ENCODE measurements around the gene OR13F1. TPM values are rescaled to one million over a fixed set of nuclear protein-coding genes. Genes with fewer than 3 reads are reported as not detected.

The OR13F1 gene
- total and polyA plus RNA-seq, 2 of the 13 experiments (the other 11 are each of a cell fraction or from before 2014, with no cell fraction given) = not detected

DNA sequence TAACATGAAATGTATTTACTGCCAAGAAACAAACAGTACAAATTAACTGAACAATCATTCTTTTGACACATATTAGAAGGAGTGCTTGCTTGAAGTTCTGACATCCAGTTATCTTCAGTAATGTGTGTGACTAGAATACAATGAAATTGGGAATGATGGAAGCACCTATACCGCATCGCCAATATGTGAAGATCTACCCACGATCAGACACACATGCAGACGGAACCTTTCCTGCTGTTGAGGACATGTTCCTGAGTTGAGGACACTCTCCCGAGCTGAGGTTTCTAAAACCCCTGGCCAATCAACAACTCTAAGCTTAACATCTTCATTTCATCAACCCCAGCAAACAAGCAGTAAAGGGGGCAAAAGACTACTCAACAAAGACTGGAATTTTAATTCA lies 32.7 kb downstream of the OR13F1 start, which contains the start of gene OR13C3 (continued):
- TF ChIP-seq AGO1 (IDR thresholded peaks at IDR 0.05; ENCODE audit: low read depth, low read length, poor library complexity, severe bottlenecking) (no peak), ZNF629 (CRISPR knock-in tag; conservative IDR thresholded peaks at IDR 0.05) (no peak), TERF1 (CRISPR knock-in tag; IDR thresholded peaks at IDR 0.05) (no peak)

GRCh38 chr9:104539275-104539674 lies 35.2 kb downstream of the OR13F1 start:
- Histone ChIP-seq H3K4me2 (ENCODE audit: low read depth, low read length) (no peak overlapping the region), H3K4me1 (ENCODE audit: insufficient read depth, low read length) (no peaks in the 10 kb centered on the region), H3K36me3 (replicated peaks in 1 of 2; ENCODE audit: control insufficient read depth in 1 of 2, insufficient read depth in 2 of 2, low read length in 2 of 2) (no peaks in the 10 kb centered on the region), H4K20me1 (ENCODE audit: insufficient read depth, low read length) (no peaks in the 10 kb centered on the region), H3K79me2 (ENCODE audit: insufficient read depth, low read length) (no peaks in the 10 kb centered on the region), H3K27me3 (ENCODE audit: control insufficient read depth in 1 of 2, insufficient read depth in 2 of 2, low read length in 2 of 2) (no peaks in the 10 kb centered on the region), H3K27ac (ENCODE audit: extremely low read length, insufficient read depth, low read length) (no peak overlapping the region), H3K4me3 (replicated peaks in 1 of 3; ENCODE audit: insufficient read depth in 1 of 3, low read depth in 2 of 3, low read length in 3 of 3) (no peak overlapping the region), H2AFZ (ENCODE audit: low read length) (no peak overlapping the region), H3K9me3 (ENCODE audit: low read length) (no peaks in the 10 kb centered on the region), H3K9ac (ENCODE audit: insufficient read depth, low read depth, low read length) (no peak overlapping the region)
- no TSS peak for BruUV-seq (replicated peaks)
- intact Hi-C loops (cut with micrococcal nuclease; ENCODE audit: unreplicated experiment) = no loop called here
- POLR2A ChIA-PET = no interaction called here
- DNase-seq (ENCODE audit: low spot score) = no peak
- CTCF ChIA-PET (ENCODE audit: low intra/inter-chr PET ratio, low total read pairs) = no interaction called here
- WGBS (ENCODE audit: low lambda C conversion rate) = 0% methylated on average over 1 of the region's 1 CpG
- ATAC-seq = no peak
- TF ChIP-seq PCBP2 (optimal IDR thresholded peaks at IDR 0.05; ENCODE audit: low read depth, low read length, poor library complexity, severe bottlenecking) (peak; percentile 72), HOXA9 (CRISPR knock-in tag; IDR thresholded peaks at IDR 0.05; ENCODE audit: borderline replicate concordance) (no peak), ZNF329 (CRISPR knock-in tag; IDR thresholded peaks at IDR 0.05; ENCODE audit: low read depth) (no peak), HNRNPK (IDR thresholded peaks at IDR 0.05; ENCODE audit: low read depth, low read length, poor library complexity, severe bottlenecking) (peak; percentile 94), HNF1B (CRISPR knock-in tag; IDR thresholded peaks at IDR 0.05) (no peak)
- TF ChIP-seq, protein P1, sequence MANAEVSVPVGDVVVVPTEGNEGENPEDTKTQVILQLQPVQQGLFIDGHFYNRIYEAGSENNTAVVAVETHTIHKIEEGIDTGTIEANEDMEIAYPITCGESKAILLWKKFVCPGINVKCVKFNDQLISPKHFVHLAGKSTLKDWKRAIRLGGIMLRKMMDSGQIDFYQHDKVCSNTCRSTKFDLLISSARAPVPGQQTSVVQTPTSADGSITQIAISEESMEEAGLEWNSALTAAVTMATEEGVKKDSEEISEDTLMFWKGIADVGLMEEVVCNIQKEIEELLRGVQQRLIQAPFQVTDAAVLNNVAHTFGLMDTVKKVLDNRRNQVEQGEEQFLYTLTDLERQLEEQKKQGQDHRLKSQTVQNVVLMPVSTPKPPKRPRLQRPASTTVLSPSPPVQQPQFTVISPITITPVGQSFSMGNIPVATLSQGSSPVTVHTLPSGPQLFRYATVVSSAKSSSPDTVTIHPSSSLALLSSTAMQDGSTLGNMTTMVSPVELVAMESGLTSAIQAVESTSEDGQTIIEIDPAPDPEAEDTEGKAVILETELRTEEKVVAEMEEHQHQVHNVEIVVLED (CRISPR knock-in tag; IDR thresholded peaks at IDR 0.05; ENCODE audit: borderline replicate concordance) = no peak
- TF ChIP-seq, protein P2, sequence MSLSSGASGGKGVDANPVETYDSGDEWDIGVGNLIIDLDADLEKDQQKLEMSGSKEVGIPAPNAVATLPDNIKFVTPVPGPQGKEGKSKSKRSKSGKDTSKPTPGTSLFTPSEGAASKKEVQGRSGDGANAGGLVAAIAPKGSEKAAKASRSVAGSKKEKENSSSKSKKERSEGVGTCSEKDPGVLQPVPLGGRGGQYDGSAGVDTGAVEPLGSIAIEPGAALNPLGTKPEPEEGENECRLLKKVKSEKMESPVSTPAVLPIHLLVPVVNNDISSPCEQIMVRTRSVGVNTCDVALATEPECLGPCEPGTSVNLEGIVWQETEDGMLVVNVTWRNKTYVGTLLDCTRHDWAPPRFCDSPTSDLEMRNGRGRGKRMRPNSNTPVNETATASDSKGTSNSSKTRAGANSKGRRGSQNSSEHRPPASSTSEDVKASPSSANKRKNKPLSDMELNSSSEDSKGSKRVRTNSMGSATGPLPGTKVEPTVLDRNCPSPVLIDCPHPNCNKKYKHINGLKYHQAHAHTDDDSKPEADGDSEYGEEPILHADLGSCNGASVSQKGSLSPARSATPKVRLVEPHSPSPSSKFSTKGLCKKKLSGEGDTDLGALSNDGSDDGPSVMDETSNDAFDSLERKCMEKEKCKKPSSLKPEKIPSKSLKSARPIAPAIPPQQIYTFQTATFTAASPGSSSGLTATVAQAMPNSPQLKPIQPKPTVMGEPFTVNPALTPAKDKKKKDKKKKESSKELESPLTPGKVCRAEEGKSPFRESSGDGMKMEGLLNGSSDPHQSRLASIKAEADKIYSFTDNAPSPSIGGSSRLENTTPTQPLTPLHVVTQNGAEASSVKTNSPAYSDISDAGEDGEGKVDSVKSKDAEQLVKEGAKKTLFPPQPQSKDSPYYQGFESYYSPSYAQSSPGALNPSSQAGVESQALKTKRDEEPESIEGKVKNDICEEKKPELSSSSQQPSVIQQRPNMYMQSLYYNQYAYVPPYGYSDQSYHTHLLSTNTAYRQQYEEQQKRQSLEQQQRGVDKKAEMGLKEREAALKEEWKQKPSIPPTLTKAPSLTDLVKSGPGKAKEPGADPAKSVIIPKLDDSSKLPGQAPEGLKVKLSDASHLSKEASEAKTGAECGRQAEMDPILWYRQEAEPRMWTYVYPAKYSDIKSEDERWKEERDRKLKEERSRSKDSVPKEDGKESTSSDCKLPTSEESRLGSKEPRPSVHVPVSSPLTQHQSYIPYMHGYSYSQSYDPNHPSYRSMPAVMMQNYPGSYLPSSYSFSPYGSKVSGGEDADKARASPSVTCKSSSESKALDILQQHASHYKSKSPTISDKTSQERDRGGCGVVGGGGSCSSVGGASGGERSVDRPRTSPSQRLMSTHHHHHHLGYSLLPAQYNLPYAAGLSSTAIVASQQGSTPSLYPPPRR (CRISPR knock-in tag; IDR thresholded peaks at IDR 0.05; ENCODE audit: borderline replicate concordance) = no peak
- in situ Hi-C loops (cut with HindIII; ENCODE audit: extremely low pct_ligation_motif_present, low pct_unique_long_range_greater_than_20kb) = no loop called here
- FAIRE-seq = no peak
